ENCODE results near the gene NPPA.

The NPPA gene

DNA sequence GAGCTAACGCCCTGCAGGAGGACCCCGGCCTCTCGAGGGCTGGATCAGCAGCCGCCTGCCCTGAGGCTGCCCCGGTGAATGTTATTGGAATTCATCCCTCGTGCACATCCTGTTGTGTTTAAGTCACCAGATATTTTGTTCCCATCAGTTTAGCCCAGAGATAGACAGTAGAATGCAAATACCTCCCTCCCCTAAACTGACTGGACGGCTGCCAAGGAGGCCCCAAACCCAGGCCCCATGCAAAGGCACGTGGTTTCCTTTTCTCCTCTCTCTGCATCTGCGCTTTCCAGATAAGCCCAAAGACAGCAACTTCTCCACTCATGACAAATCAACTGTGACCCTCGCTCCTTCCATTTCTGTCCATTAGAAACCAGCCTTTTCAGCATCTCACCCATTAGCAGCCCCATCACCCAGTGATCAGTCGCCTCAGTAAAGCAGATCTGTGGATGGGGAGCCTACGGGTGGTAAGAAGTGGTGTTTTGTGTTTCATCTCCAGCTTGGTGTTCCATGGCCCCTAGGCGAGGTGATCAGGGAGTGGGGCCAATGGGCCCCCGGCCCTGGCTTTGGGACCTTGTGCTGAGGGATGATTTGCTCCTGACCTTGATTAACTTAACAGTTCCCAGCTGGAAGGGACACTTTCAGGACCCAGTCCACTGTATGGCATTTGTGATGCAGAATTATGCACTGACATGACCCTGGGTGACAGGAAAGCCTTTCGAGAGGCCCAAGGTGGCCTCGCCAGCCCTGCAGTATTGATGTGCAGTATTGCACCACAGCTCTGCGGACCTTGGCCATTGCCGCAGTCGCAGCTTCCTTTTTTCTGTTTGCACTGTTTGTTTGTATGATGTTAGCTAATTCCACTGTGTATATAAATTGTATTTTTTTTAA lies 5.2 kb downstream of the NPPA start:
- no peak for DNase-seq (ENCODE audit: low read depth in 2 of 2)

DNA sequence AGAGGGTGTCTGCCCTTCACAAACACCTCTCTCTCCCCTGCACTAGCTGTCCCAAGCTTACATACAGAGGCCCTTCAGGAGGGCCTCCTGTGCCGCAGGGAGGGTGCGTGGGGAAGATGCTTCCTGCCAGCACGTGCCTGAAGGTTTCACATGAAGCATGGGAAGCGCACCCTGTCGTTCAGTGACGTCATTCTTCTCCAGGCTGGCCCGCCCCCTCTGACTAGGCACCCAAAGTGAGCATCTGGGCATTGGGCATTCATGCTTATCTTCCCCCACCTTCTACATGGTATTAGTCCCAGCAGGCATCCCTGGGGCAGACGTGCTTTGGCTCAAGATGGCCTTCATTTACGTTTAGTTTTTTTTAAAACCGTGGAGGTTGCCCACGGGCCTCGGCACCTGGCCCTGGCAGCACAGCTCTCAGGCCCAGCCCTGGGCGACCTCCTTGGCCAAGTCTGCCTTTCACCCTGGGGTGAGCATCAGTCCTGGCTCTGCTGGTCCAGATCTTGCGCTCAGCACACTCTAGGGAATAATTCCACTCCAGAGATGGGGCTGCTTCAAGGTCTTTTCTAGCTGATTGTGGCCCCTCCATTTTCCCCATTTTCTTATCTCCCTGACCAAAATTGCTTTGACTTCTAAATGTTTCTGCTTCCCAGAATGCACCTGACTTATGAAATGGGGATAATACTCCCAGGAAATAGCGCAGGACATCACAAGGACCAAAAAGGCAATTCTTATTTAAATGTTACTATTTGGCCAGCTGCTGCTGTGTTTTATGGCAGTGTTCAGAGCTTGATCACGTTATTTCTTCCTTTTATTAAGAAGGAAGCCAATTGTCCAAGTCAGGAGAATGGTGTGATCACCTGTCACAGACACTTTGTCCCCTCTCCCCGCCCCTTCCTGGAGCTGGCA lies 6.1 kb downstream of the NPPA start:
- no peak for DNase-seq (ENCODE audit: low read depth in 2 of 2)

DNA sequence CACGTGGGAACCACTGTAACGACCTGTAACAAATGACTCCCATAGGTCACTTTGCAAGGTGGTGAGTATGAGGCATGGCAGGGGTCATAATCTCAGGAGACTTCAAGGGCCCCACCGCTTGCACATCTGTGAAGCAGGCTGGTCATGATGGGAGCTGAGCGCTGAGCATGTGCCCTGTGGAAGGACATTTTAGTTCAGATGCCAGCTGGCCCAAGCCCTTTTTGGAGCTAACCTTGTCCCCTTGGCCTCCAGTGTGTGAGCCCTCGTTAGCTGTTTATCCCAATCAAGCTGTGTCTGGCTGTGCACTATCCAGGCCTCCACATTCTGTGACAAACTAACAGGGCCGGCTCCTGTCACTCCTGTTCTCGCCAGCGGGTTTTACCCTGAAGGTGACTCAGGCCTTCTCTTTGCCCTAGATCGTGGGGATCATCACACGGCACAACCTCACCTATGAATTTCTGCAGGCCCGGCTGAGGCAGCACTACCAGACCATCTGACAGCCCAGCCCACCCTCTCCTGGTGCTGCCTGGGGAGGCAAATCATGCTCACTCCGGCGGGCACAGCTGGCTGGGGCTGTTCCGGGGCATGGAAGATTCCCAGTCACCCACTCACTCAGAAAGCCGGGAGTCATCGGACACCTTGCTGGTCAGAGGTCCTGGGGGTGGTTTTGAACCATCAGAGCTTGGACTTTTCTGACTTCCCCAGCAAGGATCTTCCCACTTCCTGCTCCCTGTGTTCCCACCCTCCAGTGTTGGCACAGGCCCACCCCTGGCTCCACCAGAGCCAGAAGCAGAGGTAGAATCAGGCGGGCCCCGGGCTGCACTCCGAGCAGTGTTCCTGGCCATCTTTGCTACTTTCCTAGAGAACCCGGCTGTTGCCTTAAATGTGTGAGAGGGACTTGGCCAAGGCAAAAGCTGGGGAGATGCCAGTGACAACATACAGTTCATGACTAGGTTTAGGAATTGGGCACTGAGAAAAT lies 7.6 kb downstream of the NPPA start:
- no peak for DNase-seq (ENCODE audit: low read depth in 2 of 2)

DNA sequence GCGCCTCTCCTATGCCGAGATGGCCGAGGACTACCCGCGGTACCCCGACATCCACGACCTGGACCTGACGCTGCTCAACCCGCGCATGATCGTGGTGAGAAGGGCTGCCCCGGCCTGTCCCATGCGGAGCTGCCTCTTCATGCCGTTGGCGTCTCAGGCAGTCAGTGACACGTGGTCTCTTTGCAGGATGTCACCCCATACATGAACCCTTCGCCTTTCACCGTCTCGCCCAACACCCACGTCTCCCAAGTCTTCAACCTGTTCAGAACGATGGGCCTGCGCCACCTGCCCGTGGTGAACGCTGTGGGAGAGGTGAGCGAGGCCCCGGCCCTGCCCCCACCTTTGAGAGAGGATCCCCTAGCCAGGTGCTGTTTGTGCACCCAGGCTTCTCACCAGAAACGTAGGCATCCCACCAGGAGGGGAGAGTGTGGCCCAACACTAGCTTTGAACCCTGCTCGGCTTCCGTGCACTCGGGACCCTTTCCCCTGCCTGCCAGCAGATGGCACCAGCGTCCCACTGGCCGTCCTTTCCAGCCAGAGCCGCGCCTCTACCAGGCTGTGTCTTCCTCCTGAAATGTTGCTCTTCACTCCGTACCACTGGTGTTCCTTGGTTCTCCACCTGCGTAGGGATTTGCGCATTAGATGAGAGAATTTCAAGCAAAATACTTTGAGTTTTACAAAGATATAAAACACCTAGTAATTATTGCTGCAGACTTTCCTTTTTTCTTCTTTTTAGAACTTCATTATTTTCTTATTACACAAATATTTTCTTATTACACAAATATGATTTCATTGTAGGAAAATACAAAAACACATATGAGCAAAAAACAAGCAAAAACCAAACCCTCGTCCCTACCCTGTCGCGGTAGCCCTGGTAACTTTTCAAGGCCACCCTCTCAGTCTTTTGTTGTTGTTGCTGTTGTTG lies 9.0 kb downstream of the NPPA start:
- peak; percentile 35 to 54 for DNase-seq (ENCODE audit: low read depth in 2 of 2)

DNA sequence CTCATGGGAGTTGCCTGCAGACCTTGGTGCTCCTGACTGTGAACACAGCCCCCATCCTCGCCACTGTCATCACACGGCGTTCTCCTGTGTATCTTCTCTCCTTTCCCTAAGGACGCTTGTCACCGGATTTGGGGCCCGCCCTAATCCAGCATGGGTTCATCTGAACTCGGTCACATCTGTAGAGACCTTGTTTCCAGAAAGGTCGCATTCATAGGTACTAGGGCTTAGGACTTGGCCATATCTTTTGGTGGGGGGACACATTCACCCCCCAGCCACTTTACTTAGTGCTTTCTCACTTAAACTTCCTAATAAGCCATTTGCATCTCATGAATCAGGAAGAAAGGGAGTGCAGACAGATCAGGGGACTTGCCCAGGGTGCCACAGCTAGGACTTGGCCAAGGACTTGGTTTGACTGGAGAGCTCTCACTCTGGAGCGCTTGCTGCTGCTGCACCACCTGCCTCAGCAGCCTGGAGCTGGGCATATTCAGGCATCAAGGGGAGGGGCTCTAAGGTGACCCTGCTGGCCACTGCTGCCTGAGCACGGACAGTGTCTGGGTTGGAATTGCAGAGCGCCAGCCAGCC lies 9.7 kb downstream of the NPPA start:
- no peak for DNase-seq (ENCODE audit: low read depth in 2 of 2)

DNA sequence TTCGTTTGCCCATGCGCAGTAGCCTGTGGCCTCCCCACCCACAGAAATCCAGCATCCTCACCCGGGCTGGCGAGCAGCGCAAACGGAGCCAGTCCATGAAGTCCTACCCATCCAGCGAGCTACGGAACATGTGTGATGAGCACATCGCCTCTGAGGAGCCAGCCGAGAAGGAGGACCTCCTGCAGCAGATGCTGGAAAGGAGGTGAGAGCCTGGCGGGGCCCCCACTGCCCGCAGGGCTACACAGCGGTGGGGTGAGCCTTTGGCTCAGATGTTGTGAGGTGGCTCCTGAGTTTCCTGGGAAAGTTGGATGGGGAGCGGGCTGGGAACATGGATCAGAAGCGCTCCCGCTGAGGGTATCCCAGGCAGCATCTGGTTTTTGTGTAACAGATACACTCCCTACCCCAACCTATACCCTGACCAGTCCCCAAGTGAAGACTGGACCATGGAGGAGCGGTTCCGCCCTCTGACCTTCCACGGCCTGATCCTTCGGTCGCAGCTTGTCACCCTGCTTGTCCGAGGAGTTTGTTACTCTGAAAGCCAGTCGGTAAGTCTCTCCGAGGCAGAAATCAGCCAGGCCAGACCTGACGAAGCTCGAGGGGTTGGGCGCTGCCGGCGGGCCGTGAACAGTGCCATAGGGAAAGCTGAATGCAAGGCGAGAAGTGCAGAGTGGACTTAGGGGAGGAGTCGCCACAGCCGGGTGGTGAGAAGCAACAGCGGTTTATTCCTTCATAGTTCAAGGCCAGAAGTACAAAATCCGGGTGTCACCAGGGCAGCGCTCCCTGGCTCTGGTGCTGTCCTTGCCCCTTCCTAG lies 10.4 kb downstream of the NPPA start:
- no peak for DNase-seq (ENCODE audit: low read depth in 2 of 2)

DNA sequence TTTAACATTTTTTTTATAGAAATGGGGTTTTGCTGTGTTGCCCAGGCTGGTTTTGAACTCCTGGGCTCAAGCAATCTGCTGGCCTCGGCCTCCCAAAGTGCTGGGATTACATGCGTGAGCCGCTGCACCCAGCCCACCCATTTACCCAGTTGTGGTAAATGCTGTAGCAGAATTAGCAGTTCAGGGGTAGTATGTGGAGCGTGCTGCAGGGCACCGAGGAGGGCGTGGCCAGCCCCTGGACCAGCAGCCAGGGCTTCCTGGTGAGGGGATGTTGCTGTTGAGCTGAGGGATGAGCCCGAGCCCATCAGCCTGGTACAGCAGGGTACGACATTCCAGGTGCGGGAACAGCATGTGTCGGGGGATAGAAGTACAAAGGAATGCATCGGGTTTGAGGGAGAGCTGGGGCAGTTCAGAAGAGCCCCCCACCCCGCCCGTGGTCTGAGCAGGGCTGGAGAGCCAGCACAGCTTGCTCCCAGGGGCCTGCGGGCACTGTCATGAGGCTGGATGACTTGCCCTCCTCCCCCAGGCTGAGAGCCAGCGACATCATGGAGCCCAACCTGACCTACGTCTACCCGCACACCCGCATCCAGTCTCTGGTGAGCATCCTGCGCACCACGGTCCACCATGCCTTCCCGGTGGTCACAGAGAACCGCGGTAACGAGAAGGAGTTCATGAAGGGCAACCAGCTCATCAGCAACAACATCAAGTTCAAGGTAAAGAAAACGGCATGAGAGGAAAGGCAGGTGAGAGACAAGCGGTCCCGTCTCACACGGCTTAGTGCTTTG lies 11.9 kb downstream of the NPPA start:
- DNase-seq (ENCODE audit: low read depth in 2 of 2) = no peak

DNA sequence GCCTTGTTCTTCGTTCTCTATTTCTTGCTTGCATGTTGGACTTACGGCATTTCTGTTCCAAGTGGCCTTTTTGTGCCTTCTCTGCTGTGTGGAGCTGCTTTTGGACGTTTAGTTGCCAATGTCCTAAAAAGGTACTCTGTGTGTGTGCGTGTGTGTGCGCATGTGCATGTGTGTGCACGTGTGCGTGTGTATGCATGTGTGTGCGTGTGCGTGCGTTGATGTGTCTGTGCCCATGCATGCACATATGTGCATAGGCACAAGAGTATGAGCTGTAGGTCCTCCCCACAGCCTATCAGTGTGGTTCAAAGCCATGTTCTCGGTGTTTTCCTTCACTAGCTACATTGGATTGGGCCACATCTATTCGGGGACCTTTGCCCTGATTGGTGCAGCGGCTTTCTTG lies 13.7 kb downstream of the NPPA start:
- DNase-seq (ENCODE audit: low read depth in 2 of 2) = no peak

DNA sequence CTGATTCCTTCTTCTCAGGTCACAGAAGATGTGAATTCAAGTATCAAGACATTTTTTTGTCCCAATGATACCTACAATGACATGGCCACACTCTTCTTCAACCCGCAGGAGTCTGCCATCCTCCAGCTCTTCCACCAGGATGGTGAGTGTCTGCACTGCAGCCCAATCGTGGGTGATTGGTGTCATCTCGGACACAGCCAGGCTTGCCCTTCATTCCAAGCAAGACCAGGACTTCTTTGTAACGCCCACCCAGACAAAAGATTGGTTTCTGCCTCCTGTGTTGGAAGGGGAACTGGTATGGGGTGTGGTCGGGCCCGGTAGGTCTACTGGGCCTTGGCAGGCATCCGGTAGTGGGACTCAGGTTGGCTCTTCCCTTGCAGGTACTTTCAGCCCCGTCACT lies 14.1 kb downstream of the NPPA start:
- DNase-seq (ENCODE audit: low read depth in 2 of 2) = no peak

DNA sequence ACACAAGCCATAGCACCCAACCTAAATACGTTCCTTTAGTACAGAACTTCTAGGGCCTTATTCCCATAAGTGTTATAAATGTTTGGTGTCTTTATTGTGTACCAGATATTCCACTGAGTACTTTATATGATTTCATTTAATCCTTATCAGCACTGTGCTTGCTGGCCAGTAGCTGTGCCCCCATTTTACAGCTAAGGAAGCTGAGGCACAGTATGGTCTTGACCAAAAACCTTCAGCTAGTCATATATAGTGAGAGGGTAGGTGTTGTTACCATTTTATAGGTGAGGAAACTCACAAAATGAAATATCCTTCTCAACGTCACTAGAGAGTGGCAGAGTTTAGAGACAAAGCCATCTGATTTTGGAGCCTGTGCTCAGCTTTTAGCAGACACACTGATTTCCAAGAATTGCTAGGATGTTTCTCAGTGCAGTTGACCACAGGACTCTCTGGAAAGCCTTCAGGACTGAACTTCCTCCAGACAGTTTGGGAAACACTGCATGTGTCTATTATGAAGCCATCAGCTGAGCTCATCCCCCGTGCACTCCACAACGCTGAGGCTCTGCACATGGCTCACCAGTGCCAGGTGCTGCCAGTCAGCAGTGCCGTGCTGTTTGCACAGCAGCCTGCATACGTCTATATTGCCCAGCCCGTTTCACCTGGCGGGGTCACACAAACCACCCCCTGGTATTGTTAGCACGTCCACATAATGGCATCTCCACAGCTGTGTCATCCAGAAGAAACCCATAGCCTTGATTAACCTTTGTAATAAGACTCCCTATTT lies 15.4 kb downstream of the NPPA start:
- no peak for DNase-seq (ENCODE audit: low read depth in 2 of 2)

DNA sequence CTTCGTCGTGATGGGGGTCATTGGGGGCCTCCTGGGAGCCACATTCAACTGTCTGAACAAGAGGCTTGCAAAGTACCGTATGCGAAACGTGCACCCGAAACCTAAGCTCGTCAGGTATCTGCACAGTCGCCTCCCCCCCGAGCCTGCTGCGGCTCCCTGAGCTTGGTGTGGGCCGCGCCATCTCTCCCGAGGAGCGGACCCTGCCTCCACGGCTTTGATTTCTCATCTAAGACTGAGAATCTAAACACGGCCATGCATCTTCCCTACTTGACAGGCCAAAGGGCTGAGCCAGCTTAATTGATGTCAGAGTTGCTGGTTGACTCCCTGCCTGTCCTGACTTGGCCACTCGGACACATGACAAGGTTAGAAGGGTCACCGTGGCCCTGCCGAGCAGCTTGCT lies 19.1 kb downstream of the NPPA start:
- no peak for DNase-seq (ENCODE audit: low read depth in 2 of 2)

DNA sequence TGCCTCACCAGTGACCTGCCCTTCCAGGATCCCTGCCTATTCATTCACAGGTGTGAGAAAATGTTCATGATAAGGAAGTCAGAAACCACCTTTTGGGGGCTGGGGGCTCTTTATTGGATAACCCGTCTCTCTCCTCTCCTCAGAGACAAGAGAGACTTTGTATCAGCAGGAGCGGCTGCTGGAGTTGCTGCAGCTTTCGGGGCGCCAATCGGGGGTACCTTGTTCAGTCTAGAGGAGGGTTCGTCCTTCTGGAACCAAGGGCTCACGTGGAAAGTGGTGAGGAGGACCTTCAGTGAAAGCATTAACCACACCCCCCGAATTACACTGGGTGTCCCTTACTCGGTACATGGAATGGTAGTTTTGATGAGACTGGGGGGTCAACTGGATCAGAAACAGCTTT lies 20.6 kb downstream of the NPPA start:
- no peak for DNase-seq (ENCODE audit: low read depth in 2 of 2)

DNA sequence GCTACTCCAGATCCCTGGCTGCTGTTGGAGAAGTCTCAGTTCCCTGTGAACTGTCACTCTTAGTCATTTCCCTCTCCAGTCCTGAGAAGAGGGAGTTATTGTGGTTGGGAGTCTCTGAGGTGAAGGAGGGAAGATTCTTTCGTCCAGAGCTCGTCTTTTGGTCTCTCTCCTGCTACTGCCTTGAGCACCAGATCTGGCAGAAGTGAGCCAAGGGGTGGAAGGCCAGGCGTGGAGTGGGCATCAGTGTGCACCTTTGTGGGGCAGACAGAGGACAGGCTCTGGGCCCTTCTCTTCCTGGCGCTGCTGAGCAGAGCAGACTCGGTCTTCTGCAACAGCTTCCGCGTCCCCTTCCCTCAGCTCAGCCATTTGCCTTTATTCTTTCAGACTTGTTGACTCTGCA lies 22.5 kb downstream of the NPPA start:
- no peak for DNase-seq (ENCODE audit: low read depth in 2 of 2)

DNA sequence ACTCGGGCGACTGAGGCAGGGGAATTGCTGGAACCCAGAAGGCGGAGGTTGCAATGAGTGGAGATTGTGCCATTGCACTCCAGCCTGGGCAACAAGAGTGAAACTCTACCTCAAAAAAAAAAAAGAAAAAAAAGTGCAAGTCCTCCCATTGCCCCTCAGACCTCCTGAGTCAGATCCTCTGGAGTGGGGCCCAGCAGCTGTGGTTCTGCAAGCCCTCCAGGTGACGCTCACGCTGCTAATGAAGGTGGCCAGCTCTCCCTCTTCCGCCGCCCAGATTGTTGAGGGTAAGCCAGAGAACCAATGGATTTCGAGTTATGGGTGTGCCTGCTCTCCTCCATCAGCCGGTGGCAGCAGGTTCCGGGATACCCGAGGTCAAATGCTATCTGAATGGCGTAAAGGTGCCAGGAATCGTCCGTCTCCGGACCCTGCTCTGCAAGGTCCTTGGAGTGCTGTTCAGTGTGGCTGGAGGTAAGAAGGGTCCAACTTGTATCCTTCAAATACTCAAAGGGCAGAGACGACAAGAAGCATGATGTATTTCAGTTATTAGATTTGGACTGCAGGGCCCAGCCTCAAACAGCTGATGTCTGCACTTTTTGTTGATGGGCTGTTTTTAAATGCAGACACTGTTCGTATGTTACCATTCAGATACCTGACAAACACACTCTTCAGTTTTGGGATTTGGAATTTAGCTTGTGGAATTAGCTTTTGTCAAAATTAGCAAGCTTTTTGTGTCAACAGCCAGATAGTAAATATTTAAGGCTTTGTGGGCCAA lies 24.0 kb downstream of the NPPA start:
- no peak for DNase-seq (ENCODE audit: low read depth in 2 of 2)

DNA sequence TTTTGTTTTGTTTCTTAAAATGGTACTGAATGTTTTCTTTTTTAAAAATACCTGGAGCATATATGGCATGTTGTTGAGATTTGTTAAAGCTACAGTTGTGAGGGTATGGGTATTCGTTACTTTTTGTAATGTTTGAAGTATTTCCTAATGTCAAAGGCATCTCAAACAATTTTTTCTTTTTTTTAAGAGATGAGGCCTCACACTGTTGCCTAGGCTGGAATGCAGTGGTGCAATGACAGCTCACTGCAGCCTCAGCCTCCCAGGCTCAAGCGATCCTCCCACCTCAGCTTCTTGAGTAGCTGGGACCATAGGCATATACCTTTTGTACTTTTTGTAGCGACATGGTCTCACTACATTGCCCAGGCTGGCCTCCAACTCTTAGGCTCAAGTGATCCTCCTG lies 25.5 kb downstream of the NPPA start:
- no peak for DNase-seq (ENCODE audit: low read depth in 2 of 2)

DNA sequence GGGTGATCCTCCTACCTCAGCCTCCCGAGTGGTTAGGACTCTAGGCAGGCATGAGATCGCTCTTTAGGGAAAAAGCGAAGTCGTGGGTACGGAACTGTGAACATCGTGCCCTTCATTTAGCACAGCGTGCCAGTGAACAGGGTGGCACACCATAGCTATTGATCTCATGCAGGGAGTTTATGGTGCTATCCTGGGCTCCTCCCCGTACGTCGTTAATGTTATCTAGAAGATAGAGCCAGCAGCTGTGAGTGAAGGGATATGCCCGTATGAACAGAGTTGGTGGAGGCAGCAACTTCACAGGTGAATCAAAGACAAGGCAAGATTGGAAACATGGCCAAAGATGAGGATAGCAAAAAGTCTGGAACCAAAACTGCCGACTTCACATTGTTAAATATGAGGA lies 30.4 kb downstream of the NPPA start:
- no peak for DNase-seq (ENCODE audit: low read depth in 2 of 2)

DNA sequence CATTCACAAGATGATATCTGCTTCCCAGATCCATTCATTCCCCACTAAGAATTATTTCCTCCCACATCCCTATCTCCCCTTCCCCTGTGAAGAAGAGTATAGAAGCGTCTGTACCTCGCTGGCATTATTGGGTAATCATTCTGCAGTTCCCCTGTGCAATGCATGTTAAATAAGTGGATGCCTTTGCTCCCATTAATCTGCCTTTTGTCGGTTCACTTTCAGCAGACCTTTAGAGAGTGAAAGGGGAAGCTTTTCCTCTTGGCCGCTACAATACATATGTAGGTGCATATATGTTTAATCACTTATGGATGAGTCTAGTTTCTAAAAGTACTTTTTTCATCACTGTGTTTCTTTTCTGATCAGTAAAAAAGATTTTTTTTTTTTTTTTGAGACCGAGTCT lies 34.6 kb downstream of the NPPA start:
- no peak for DNase-seq (ENCODE audit: low read depth in 2 of 2)

Measured in stimulated activated CD8-positive, alpha-beta memory T cell treated with anti-CD3 and anti-CD28 coated beads, Interleukin-15, amount 100 ng/mL, for 48 hours (primary cell).